ENCODE data around the gene FOXB2. TPM values are rescaled to one million over a fixed set of nuclear protein-coding genes. Genes with fewer than 3 reads are reported as not detected.

Gene FOXB2
- total RNA-seq: not detected in 2 replicates

DNA sequence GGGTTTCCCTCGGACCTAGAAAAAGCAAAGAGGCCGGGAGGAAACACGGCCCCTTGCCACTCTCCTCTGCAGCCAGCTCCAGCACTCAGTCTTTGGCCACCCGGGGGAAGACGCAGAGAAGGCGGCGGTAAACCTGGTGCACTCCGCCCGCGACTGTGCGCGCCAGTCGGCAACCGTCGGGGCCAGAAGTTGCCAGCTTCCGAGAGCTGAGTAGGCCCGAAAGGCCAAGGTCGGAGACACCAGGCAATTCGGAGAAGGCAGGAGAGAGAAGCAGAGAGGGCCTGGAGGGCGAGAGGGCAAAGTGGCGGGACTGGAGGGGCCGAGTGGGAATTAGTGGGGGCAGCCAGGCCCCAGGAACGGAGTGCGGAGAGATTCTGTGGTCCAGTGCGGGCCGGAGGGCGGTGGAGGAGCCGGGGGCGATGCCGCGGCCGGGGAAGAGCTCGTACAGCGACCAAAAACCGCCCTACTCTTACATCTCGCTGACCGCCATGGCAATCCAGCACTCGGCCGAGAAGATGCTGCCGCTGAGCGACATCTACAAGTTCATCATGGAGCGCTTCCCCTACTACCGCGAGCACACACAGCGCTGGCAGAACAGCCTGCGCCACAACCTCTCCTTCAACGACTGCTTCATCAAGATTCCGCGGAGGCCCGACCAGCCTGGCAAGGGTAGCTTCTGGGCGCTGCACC lies at the start of gene FOXB2:
FOXB2 (plus strand) TSS at position 420 of the 690 bp plus-strand sequence; CDS start at position 420, 0 bp downstream.

Other genes with a start within 250 kb of the FOXB2 start
- gene PRUNE2, start 113.5 kb upstream of the FOXB2 start, total RNA-seq: 50.7 and 65.3 TPM in 2 replicates
- gene VPS13A, start 157.9 kb downstream of the FOXB2 start, total RNA-seq: 22.8 and 22.9 TPM in 2 replicates

Data from aortic smooth muscle cell (primary cell).